Measurements from ENCODE around the gene ERBB4.

GRCh38 chr2:212066546-212066945, 472.1 kb downstream of the ERBB4 start:
- TF ChIP-seq REST (IDR thresholded peaks at IDR 0.05; ENCODE audit: low read depth, low read length) (no peak), FOSL2 (IDR thresholded peaks at IDR 0.05; ENCODE audit: borderline replicate concordance, low read depth) (no peak), CTCF (IDR thresholded peaks at IDR 0.05) (no peak), EZH2phosphoT487 (IDR thresholded peaks at IDR 0.05; ENCODE audit: borderline replicate concordance, low read depth) (no peak), JUND (IDR thresholded peaks at IDR 0.05) (no peak), MAX (IDR thresholded peaks at IDR 0.05; ENCODE audit: low read depth) (no peak), POLR2AphosphoS5 (IDR thresholded peaks at IDR 0.05; ENCODE audit: low read depth, low read length) (no peak), GATA2 (CRISPR knock-in tag; IDR thresholded peaks at IDR 0.05) (no peak), ELF1 (IDR thresholded peaks at IDR 0.05) (no peak)

Data from SK-N-SH (cell line).